Kidney epithelial cell (primary cell): ENCODE data around the gene FGD5. TPM values are rescaled to one million over a fixed set of nuclear protein-coding genes. Genes with fewer than 3 reads are reported as not detected.

Experiments used
- DNase-seq: peaks from one replicate; pipeline ENCODE4 v3.0.0-alpha.2; 2010; ENCODE audit warnings: low read depth
- H3K27me3 ChIP-seq: 2 replicates; pipeline ENCODE4 v1.6.0; 2011; ENCODE audit warnings: low read length; ENCODE audit not compliant: control insufficient read depth, insufficient read depth
- H3K36me3 ChIP-seq: 2 replicates; pipeline ENCODE4 v1.5.1; 2011; ENCODE audit warnings: low read length; ENCODE audit not compliant: control insufficient read depth, insufficient read depth
- H3K4me3 ChIP-seq: 2 replicates; pipeline ENCODE4 v1.5.1; 2011; ENCODE audit warnings: low read depth, mild to moderate bottlenecking, control low read depth, low read length
- CTCF ChIP-seq: IDR thresholded peaks from 2 replicates; pipeline ENCODE4 v1.5.1; 2011; ENCODE audit warnings: mild to moderate bottlenecking, moderate library complexity, low read length, control low read depth, inconsistent platforms; ENCODE audit not compliant: insufficient read depth, poor library complexity, severe bottlenecking
- total RNA-seq: library from RNA; depleted of rRNA; stranded (reverse); fragments of >200 nt; gene quantifications from 2 replicates; pipeline ENCODE4 v1.2.3, GENCODE V29; 2015

FGD5 gene
- total RNA-seq, 1 donor from 2014 or later: 1.4 TPM

- Histone ChIP-seq H3K27me3 (peaks cover 29% of the 10 kb centered on the region), H3K4me3 (no peak overlapping the region), H3K36me3 (no peaks in the 10 kb centered on the region)
- no peak for TF ChIP-seq CTCF
- no peak for DNase-seq
These were observed 25.5 kb upstream of the FGD5 start for GRCh38 chr3:14793126-14793857.

GRCh38 chr3:14793858-14794234 is 24.9 kb upstream of the FGD5 start:
- Histone ChIP-seq H3K27me3 (peaks cover 26% of the 10 kb centered on the region), H3K4me3 (no peak overlapping the region), H3K36me3 (no peaks in the 10 kb centered on the region)
- TF ChIP-seq CTCF: no peak
- DNase-seq: no peak

GRCh38 chr3:14794435-14794834 is 24.3 kb upstream of the FGD5 start:
- H3K27me3 ChIP-seq: peaks cover 25% of the 10 kb centered on the region
- H3K36me3 ChIP-seq: no peaks in the 10 kb centered on the region
- no peak for DNase-seq
- no peak for TF ChIP-seq CTCF
- no peak overlapping the region for H3K4me3 ChIP-seq

- peaks cover 25% of the 10 kb centered on the region for H3K27me3 ChIP-seq
These were observed 22.8 kb upstream of the FGD5 start for GRCh38 chr3:14795996-14796395.

GRCh38 chr3:14796403-14797077 is 22.2 kb upstream of the FGD5 start:
- Histone ChIP-seq H3K27me3 (peaks cover 23% of the 10 kb centered on the region), H3K36me3 (no peaks in the 10 kb centered on the region), H3K4me3 (no peak overlapping the region)
- TF ChIP-seq CTCF: no peak
- DNase-seq: no peak

More at GRCh38 chr3:14795996-14796395, 22.8 kb upstream of the FGD5 start:
- DNase-seq: no peak
- Histone ChIP-seq H3K4me3 (no peak overlapping the region), H3K36me3 (no peaks in the 10 kb centered on the region)
- no peak for TF ChIP-seq CTCF

GRCh38 chr3:14797731-14798130 is 21.0 kb upstream of the FGD5 start:
- no peak for TF ChIP-seq CTCF

More at GRCh38 chr3:14797731-14798130, 21.0 kb upstream of the FGD5 start:
- Histone ChIP-seq H3K36me3 (no peaks in the 10 kb centered on the region), H3K4me3 (no peak overlapping the region), H3K27me3 (peaks cover 29% of the 10 kb centered on the region)
- no peak for DNase-seq
